Hepatic stellate cell (primary cell): ENCODE results near the gene B4GALNT3.
A peak's percentile ranks its signal among the peaks of the same experiment; 100 is the strongest.
"Not testable (repeated sequence)": the region's sequence is repeated elsewhere in the genome, so short reads cannot be mapped to it uniquely, and the experiment has no call there.

Experiments used
- DNase-seq: peaks from one replicate; pipeline ENCODE4 v3.0.0; 2011; ENCODE audit warnings: low spot score

The B4GALNT3 gene

GRCh38 chr12:575948-576614 lies 116.3 kb downstream of the B4GALNT3 start:
- peak; percentile 86 for DNase-seq

- no peak for DNase-seq
Observed at GRCh38 chr12:576615-577110, 116.9 kb downstream of the B4GALNT3 start.

GRCh38 chr12:577994-578747 lies 118.4 kb downstream of the B4GALNT3 start:
- not testable (repeated sequence) for DNase-seq

DNA sequence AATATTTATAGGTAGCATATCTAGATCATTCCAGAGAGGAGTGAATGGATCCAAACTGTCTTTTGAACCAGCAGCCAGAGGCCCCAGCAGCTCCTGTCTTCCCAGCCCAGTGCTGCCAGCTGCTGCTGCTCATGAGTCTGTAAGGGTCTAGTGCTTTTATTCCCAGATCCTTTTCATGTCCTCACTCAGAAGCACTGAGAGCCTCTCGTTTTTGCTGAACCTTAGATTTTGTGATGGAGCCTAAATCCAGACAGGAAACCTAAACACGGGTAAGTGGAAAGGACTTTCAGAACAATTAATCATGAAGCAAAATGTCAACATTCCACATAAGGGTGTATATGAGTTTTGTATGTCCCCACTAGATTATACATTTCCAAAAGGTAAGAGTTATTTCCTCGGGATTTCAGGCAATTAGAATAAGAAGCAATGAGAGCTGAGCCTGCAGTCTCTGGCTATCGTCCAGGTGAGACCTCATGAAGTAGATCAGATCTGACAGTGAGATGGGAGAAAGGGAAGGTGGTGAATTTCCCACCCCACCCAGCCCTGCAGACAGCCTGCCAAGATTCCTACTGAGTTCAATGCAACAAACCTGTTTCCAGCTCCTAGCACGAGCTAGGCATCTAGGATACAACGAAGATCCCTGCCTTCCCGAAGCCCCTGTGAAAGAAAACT lies 119.1 kb downstream of the B4GALNT3 start:
- no peak for DNase-seq

DNA sequence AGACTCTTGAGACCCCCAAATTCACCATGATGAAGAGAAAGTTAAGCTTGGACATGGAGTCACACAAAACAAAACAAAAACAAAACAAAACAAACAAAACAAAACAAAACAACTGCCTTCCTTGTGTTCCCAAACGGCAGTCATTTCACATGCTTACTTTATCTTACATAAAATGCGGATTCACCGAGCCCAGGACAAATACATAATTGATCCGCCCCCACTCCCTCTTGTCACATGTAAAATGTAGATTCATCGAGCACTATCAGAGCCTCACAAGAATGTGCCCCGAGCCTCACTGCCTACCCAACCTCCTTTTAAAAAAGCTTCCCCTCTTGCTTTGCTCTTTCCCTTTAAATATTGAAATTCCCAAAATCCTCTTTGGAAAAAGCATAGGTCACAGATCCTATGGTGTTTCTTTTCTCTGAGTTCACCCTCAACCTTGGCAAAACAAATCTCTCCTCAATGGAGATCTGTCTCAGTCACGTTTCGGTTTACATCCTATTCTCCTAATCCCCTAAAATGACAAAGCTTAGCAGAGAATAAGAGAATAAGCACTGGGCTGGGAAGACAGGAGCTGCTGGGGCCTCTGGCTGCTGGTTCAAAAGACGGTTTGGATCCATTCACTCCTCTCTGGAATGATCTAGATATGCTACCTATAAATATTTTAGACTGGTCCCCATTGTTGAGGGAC lies 119.8 kb downstream of the B4GALNT3 start:
- no peak for DNase-seq

GRCh38 chr12:580813-581212 lies 121.1 kb downstream of the B4GALNT3 start:
- no peak for DNase-seq

- DNase-seq, result no peak
Observed at GRCh38 chr12:581321-581720, 121.6 kb downstream of the B4GALNT3 start.

GRCh38 chr12:581746-582145 lies 122.0 kb downstream of the B4GALNT3 start:
- DNase-seq, result no peak

DNA sequence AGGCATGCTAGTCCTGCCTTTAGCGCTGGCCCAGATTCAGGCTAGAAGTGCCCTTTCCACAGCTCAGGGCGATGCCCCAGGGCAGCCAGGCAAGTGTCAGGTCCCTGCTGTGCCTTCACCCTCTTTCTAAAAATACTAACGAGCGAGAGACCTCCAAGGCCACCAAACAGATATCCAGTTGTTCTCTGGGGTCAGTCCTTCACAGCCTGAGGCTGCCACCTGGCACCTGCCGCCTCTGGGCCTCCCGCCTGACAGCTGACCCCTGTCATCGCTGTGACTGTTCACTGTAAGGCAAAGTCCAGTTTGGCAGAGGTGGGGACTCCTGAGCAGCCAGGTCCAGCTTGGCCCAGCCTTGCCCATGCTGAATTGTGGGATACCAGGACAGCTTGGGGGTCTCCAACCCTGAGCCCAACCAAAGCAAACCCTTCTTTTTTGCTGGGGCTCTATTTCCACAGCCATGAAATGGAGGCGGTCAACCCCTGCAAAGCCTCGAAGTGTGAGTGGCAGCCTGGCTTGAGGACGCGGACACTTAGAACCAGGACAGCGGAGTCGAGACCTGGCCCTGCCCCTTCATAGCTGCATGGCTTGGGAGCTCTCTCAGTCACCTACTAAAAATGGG lies 123.6 kb downstream of the B4GALNT3 start:
- DNase-seq, result no peak

GRCh38 chr12:585062-586061 lies 125.6 kb downstream of the B4GALNT3 start:
- no peak for DNase-seq

GRCh38 chr12:586318-587071 lies 126.8 kb downstream of the B4GALNT3 start:
- DNase-seq, result no peak

GRCh38 chr12:587132-588023 lies 127.6 kb downstream of the B4GALNT3 start:
- DNase-seq, result no peak

DNA sequence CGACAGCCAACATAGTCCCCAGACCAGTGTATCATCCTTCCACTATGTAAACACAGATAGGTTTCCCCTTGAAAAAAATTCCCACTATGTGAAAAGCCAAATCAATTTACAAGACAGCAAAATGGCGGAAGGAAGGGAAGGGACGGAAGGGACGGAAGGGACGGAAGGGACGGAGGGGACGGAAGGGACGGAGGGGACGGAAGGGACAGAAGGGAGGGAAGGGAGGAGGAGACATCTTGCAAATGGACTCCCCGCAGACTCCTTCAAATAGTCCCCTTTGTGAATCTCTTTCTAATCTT lies 128.2 kb downstream of the B4GALNT3 start:
- DNase-seq, result no peak

DNA sequence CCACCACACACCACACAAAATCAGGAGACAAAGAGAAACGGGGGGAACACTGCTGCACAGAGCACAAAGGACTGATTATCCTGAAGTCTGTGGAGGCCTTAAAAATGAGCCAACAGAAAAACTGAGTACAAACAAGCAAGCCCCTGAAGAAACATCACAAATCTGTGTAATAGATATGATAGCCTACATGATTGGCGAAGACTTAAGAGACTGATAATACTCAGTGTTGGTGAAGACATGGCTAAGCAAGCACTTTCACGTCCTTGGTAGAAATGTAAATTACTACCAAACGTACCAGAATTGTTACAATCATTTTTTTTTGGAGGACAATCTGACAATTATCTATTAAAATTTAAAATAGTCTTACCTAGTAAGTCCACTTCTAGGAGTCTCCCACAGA lies 128.9 kb downstream of the B4GALNT3 start:
- DNase-seq, result no peak

DNA sequence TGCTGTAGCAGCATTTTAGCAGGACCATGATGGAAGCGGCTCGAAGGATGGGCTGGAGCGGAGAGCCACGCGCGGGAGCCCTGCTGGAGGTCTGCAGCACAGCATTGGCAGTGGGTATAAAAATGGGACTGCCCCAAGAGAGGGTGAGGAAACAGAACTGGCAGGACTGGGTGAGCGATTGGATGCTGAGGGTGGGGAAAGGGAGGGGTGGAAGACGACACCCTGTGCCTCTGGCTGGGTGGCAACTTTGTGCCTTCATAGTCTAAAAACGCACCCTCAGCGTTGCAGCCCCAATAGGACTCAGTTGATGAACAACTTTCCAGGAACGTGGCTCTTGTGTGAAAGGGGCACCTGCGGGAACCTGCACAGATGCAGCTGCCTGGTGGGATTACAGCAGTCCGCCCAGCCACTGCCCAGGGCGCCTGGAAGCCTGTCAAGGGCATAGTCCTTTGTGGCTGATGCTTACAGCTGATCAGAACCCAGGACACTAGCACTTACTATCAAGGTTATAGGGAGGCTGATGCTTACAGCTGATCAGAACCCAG lies 130.5 kb downstream of the B4GALNT3 start:
- DNase-seq, result no peak

- DNase-seq, result no peak
Observed at GRCh38 chr12:591167-592023, 131.7 kb downstream of the B4GALNT3 start.

DNA sequence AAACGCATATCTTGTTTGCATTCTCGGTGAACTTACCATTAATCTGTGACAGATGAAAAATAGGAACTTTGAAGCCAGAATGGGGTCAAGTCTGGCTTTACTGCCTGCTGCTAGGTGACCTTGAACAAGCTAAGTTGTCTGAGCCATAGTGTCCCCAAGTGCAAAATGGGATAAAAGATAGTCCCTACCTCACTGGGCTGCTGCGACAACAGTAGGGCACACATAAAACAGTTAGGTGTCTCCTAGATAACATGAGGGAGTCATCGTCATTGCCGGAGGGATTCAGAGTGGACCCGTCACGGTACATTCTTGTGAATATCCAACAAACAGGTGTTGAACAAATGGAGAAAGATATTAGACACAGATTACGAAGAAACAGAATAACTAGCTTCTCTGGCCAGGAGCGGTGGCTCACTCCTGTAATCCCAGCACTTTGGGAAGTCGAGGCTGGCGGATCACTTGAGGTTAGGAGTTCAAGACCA lies 132.3 kb downstream of the B4GALNT3 start:
- DNase-seq, result no peak
